ENCODE results near the gene RPGRIP1L. TPM values are rescaled to one million over a fixed set of nuclear protein-coding genes. Genes with fewer than 3 reads are reported as not detected.
"Not testable (repeated sequence)": the region's sequence is repeated elsewhere in the genome, so short reads cannot be mapped to it uniquely, and the experiment has no call there.

RPGRIP1L gene
- total RNA-seq, 1 donor from 2014 or later = 23.2 TPM

- H3K4me1 ChIP-seq = no peaks in the 10 kb centered on the region
- H3K9me3 ChIP-seq (ENCODE audit: low read depth) = no peaks in the 10 kb centered on the region
- TF ChIP-seq EZH2 (IDR thresholded peaks at IDR 0.05) = no peak
- TF ChIP-seq CTCF (IDR thresholded peaks at IDR 0.05) = no peak
- no peak for TF ChIP-seq EZH2phosphoT487 (IDR thresholded peaks at IDR 0.05)
- H3K27me3 ChIP-seq = no peaks in the 10 kb centered on the region
- peaks cover 33% of the 10 kb centered on the region for H3K36me3 Mint-ChIP-seq
- no peak for DNase-seq (ENCODE audit: low spot score)
- H3F3A ChIP-seq (ENCODE audit: low read depth) = no peaks in the 10 kb centered on the region
- H3K27ac Mint-ChIP-seq = no peak overlapping the region
- H3K4me1 Mint-ChIP-seq = no peaks in the 10 kb centered on the region
- no peaks in the 10 kb centered on the region for H3K79me2 ChIP-seq (ENCODE audit: low read depth)
- no peak overlapping the region for H3K4me3 ChIP-seq
- no peaks in the 10 kb centered on the region for H4K20me1 ChIP-seq (ENCODE audit: low read depth)
- no peaks in the 10 kb centered on the region for H3K27me3 Mint-ChIP-seq (ENCODE audit: insufficient read depth, low read depth)
- H3K36me3 ChIP-seq = peaks cover 21% of the 10 kb centered on the region
- no peak overlapping the region for H2AFZ ChIP-seq (replicated peaks)
- H3K27ac ChIP-seq = no peak overlapping the region
- no peak overlapping the region for H3K9ac ChIP-seq
- H3K4me2 ChIP-seq = no peak overlapping the region
- peaks cover 7% of the 10 kb centered on the region for H3K9me3 Mint-ChIP-seq
- no peak overlapping the region for H3K4me3 Mint-ChIP-seq
Measured at GRCh38 chr16:53689636-53690035, 14.0 kb downstream of the RPGRIP1L start.

- H3K27ac Mint-ChIP-seq = no peak overlapping the region
- no peaks in the 10 kb centered on the region for H3K4me1 Mint-ChIP-seq
Measured at GRCh38 chr16:53686710-53687109, 16.9 kb downstream of the RPGRIP1L start.

GRCh38 chr16:53685334-53685733 lies 18.3 kb downstream of the RPGRIP1L start:
- not testable (repeated sequence) for H3K9me3 Mint-ChIP-seq; H3K4me3 Mint-ChIP-seq; H3K27ac ChIP-seq; H3K4me3 ChIP-seq; H3K27me3 ChIP-seq; H3K9ac ChIP-seq; H3K9me3 ChIP-seq (ENCODE audit: low read depth); H3K4me1 Mint-ChIP-seq; H3K27me3 Mint-ChIP-seq (ENCODE audit: insufficient read depth, low read depth); H3K79me2 ChIP-seq (ENCODE audit: low read depth); H2AFZ ChIP-seq (replicated peaks); H3K4me1 ChIP-seq; DNase-seq (ENCODE audit: low spot score); H3K27ac Mint-ChIP-seq; H3F3A ChIP-seq (ENCODE audit: low read depth); H3K4me2 ChIP-seq; H4K20me1 ChIP-seq (ENCODE audit: low read depth)
- peaks cover 30% of the 10 kb centered on the region for H3K36me3 Mint-ChIP-seq
- peaks cover 18% of the 10 kb centered on the region for H3K36me3 ChIP-seq

More at GRCh38 chr16:53686710-53687109, 16.9 kb downstream of the RPGRIP1L start:
- Histone ChIP-seq H3K36me3 (peaks cover 21% of the 10 kb centered on the region), H2AFZ (replicated peaks) (no peak overlapping the region), H3K27ac (no peak overlapping the region), H3K79me2 (ENCODE audit: low read depth) (no peaks in the 10 kb centered on the region), H3K4me1 (no peaks in the 10 kb centered on the region), H4K20me1 (ENCODE audit: low read depth) (no peaks in the 10 kb centered on the region), H3K27me3 (no peaks in the 10 kb centered on the region), H3K4me2 (no peak overlapping the region), H3K4me3 (no peak overlapping the region), H3K9ac (no peak overlapping the region), H3F3A (ENCODE audit: low read depth) (no peaks in the 10 kb centered on the region), H3K9me3 (ENCODE audit: low read depth) (no peaks in the 10 kb centered on the region)
- Mint-ChIP-seq H3K27me3 (ENCODE audit: insufficient read depth, low read depth) (no peaks in the 10 kb centered on the region), H3K4me3 (no peak overlapping the region), H3K9me3 (peaks cover 7% of the 10 kb centered on the region), H3K36me3 (peaks cover 37% of the 10 kb centered on the region)
- no peak for DNase-seq (ENCODE audit: low spot score)
- no peak for TF ChIP-seq EZH2 (IDR thresholded peaks at IDR 0.05)
- TF ChIP-seq CTCF (IDR thresholded peaks at IDR 0.05) = no peak
- no peak for TF ChIP-seq EZH2phosphoT487 (IDR thresholded peaks at IDR 0.05)

GRCh38 chr16:53681354-53681753 lies 22.3 kb downstream of the RPGRIP1L start:
- Histone ChIP-seq H3K4me1 (no peaks in the 10 kb centered on the region), H3K4me2 (no peak overlapping the region), H3F3A (ENCODE audit: low read depth) (no peaks in the 10 kb centered on the region), H3K9ac (no peak overlapping the region), H3K36me3 (peaks cover 12% of the 10 kb centered on the region), H3K27ac (no peak overlapping the region), H3K9me3 (ENCODE audit: low read depth) (no peaks in the 10 kb centered on the region), H3K4me3 (no peak overlapping the region), H4K20me1 (ENCODE audit: low read depth) (no peaks in the 10 kb centered on the region), H2AFZ (replicated peaks) (no peak overlapping the region), H3K27me3 (no peaks in the 10 kb centered on the region), H3K79me2 (ENCODE audit: low read depth) (no peaks in the 10 kb centered on the region)
- Mint-ChIP-seq H3K4me1 (no peaks in the 10 kb centered on the region), H3K9me3 (peaks cover 7% of the 10 kb centered on the region), H3K27me3 (ENCODE audit: insufficient read depth, low read depth) (peaks cover 2% of the 10 kb centered on the region), H3K27ac (no peak overlapping the region), H3K36me3 (peaks cover 27% of the 10 kb centered on the region), H3K4me3 (no peak overlapping the region)
- no peak for DNase-seq (ENCODE audit: low spot score)
- TF ChIP-seq CTCF (IDR thresholded peaks at IDR 0.05) (no peak), EZH2 (IDR thresholded peaks at IDR 0.05) (no peak), EZH2phosphoT487 (IDR thresholded peaks at IDR 0.05) (no peak)
